B cell (primary cell): ENCODE data around the gene SP7. TPM values are rescaled to one million over a fixed set of nuclear protein-coding genes. Genes with fewer than 3 reads are reported as not detected.

Source experiments
- ATAC-seq: fragments of 200-7000 bp; cut with Tn5 transposase; one replicate; pipeline ENCODE4 v1.10.0; 2021; ENCODE audit warnings: low read depth, mild to moderate bottlenecking, moderate number of reproducible peaks, moderate library complexity
- CTCF ChIA-PET: fragments of 350-600 bp; sonication (Branson Sonifier 250); formaldehyde crosslinking; loops from one replicate; lab custom pipeline; 2021; ENCODE audit warnings: antibody characterized with exemption, inconsistent platforms; lab: Charles Lee
- POLR2A ChIA-PET: fragments of 350-600 bp; sonication (Branson Sonifier 250); formaldehyde crosslinking; loops from one replicate; lab custom pipeline; 2021; ENCODE audit warnings: antibody characterized with exemption; lab: Charles Lee
- DNase-seq: peaks from one replicate; pipeline ENCODE4 v3.0.0; 2013
- H2AFZ ChIP-seq: 2 replicates; pipeline ENCODE4 v1.6.1; 2012; ENCODE audit warnings: mild to moderate bottlenecking, low read depth, low read length; ENCODE audit not compliant: insufficient read depth, poor library complexity, severe bottlenecking
- H3K27ac ChIP-seq, 2 donors: 1 replicate in 1 of 2; 2 replicates in 1 of 2; pipeline ENCODE4 v1.5.1; 2012 to 2013; ENCODE audit warnings: low read length in 2 of 2, mild to moderate bottlenecking in 2 of 2, moderate library complexity in 1 of 2
- H3K27me3 ChIP-seq, 4 experiments: fragments of 200-600 bp in 1 of 4; sonication (generic) in 1 of 4; replicated peaks in 1 of 4; 1 replicate in 2 of 4; 2 replicates in 2 of 4; pipeline versions ENCODE4 v1.6.1 to v1.7.0; 2013 to 2016; ENCODE audit warnings: low read length in 3 of 4, mild to moderate bottlenecking in 2 of 4, mixed read lengths in 1 of 4, moderate library complexity in 1 of 4; ENCODE audit not compliant: insufficient read depth in 4 of 4, control insufficient read depth in 3 of 4; ENCODE audit errors: control extremely low read depth in 1 of 4
- H3K36me3 ChIP-seq, 2 experiments: replicated peaks in 1 of 2; 1 replicate in 1 of 2; 2 replicates in 1 of 2; pipeline versions ENCODE4 v1.6.1 to v1.7.1; 2013; ENCODE audit warnings: low read length in 1 of 2; ENCODE audit not compliant: insufficient read depth in 2 of 2, control insufficient read depth in 1 of 2; ENCODE audit errors: control extremely low read depth in 1 of 2, extremely low read depth in 1 of 2
- H3K4me1 ChIP-seq, 2 donors: fragments of 200-600 bp in 1 of 2; sonication (generic) in 1 of 2; 1 replicate in 1 of 2; 2 replicates in 1 of 2; pipeline versions ENCODE4 v1.5.1 to v1.6.1; 2013 to 2017; ENCODE audit warnings: low read length in 2 of 2; ENCODE audit not compliant: control insufficient read depth in 2 of 2, insufficient read depth in 2 of 2
- H3K4me2 ChIP-seq: replicated peaks from 2 replicates; pipeline ENCODE3; 2012; ENCODE audit warnings: mild to moderate bottlenecking, low read depth, low read length; ENCODE audit not compliant: poor library complexity, severe bottlenecking
- H3K4me3 ChIP-seq, 5 experiments: fragments of 200-600 bp in 1 of 5; sonication (generic) in 1 of 5; 1 replicate in 3 of 5; 2 replicates in 2 of 5; pipeline versions ENCODE4 v1.5.1 to v1.7.0; 2011 to 2016; ENCODE audit warnings: low read length in 4 of 5, mild to moderate bottlenecking in 4 of 5, low read depth in 2 of 5, control low read depth in 1 of 5, moderate library complexity in 1 of 5; ENCODE audit not compliant: insufficient read depth in 1 of 5; ENCODE audit errors: control extremely low read depth in 1 of 5, extremely low read depth in 1 of 5
- H3K79me2 ChIP-seq: fragments of 200-600 bp; sonication (generic); one replicate; pipeline ENCODE4 v1.6.0; 2016; ENCODE audit warnings: low read length; ENCODE audit not compliant: control insufficient read depth, insufficient read depth
- H3K9ac ChIP-seq: fragments of 200-600 bp; sonication (generic); 2 replicates; pipeline ENCODE4 v1.6.1; 2017; ENCODE audit warnings: mild to moderate bottlenecking, low read length, moderate library complexity
- H3K9me3 ChIP-seq, 3 donors: one replicate each; pipeline versions ENCODE4 v1.6.1 to v1.7.1; 2013; ENCODE audit warnings: low read length in 2 of 3; ENCODE audit not compliant: control insufficient read depth in 2 of 3, insufficient read depth in 1 of 3; ENCODE audit errors: control extremely low read depth in 1 of 3
- H4K20me1 ChIP-seq: 2 replicates; pipeline ENCODE4 v1.6.0; 2012; ENCODE audit warnings: mild to moderate bottlenecking, low read length; ENCODE audit not compliant: insufficient read depth, control insufficient read depth, poor library complexity, severe bottlenecking
- H3K27ac Mint-ChIP-seq: one replicate; pipeline ENCODE4 v1.8.0; 2021; ENCODE audit warnings: mixed read lengths
- H3K27me3 Mint-ChIP-seq: one replicate; pipeline ENCODE4 v1.8.0; 2021; ENCODE audit warnings: mixed read lengths
- H3K4me1 Mint-ChIP-seq: one replicate; pipeline ENCODE4 v1.8.0; 2021; ENCODE audit warnings: mixed read lengths
- H3K4me3 Mint-ChIP-seq: one replicate; pipeline ENCODE4 v1.8.0; 2021; ENCODE audit warnings: mixed read lengths
- H3K9me3 Mint-ChIP-seq: one replicate; pipeline ENCODE4 v1.8.0; 2022; ENCODE audit warnings: mixed read lengths; ENCODE audit not compliant: insufficient read depth
- CTCF ChIP-seq: fragments of 200-600 bp; IDR thresholded peaks from one replicate; pipeline ENCODE4 v1.8.0; 2022; ENCODE audit warnings: antibody characterized with exemption, mild to moderate bottlenecking
- EZH2 ChIP-seq: IDR thresholded peaks from 2 replicates; pipeline ENCODE4 v1.6.1; 2012; ENCODE audit warnings: borderline replicate concordance, low read depth, mild to moderate bottlenecking, moderate library complexity, low read length; ENCODE audit not compliant: insufficient read depth, poor library complexity, severe bottlenecking
- WGBS: methylation state at CpG from one replicate; pipeline ENCODE4 v1.1.5; 2013; ENCODE audit warnings: missing lambda C conversion rate; ENCODE audit not compliant: insufficient coverage; 5-methylcytosine and 5-hydroxymethylcytosine counted together
- intact Hi-C: fragments of 100-400 bp; cut with micrococcal nuclease; formaldehyde crosslinking; loops from one replicate; pipeline ENCODE4 v1.10.0; 2022
- polyA plus RNA-seq: library from polyadenylated mRNA; depleted of rRNA; stranded (reverse); fragments of >200 nt; gene quantifications from 2 replicates; pipeline ENCODE4 v1.2.3, GENCODE V29; 2012
- total RNA-seq, 2 donors: library from RNA; stranded (reverse); fragments of 120-200 nt in 1 of 2; gene quantifications; 1 replicate in 1 of 2; 2 replicates in 1 of 2; pipeline versions ENCODE4 v1.2.3 to v1.2.4, GENCODE V29; 2013 to 2022

SP7 gene
- total and polyA plus RNA-seq, 2 donors (not counting 1 experiment from before 2014, with no cell fraction given): 0.34 TPM; not detected in 1

- Histone ChIP-seq H3K9ac (peak overlapping the region; percentile 63), H3K4me1 (peaks cover 47 to 56% of the 10 kb centered on the region in 2 donors), H3K27ac (peak overlapping the region; percentile 30 to 61), H3K9me3 (no peaks in the 10 kb centered on the region), H2AFZ (no peak overlapping the region), H3K79me2 (peaks cover 62% of the 10 kb centered on the region), H4K20me1 (peaks cover 55% of the 10 kb centered on the region), H3K4me2 (peak overlapping the region; percentile 79), H3K27me3 (no peaks in the 10 kb centered on the region), H3K4me3 (peak overlapping the region in 1 of 5 experiments; percentile 67), H3K36me3 (peaks cover 15 to 31% of the 10 kb centered on the region in 2 experiments)
- intact Hi-C loops: no loop called here
- Mint-ChIP-seq H3K27ac (peak overlapping the region; percentile 80), H3K27me3 (no peaks in the 10 kb centered on the region), H3K9me3 (no peaks in the 10 kb centered on the region), H3K4me1 (peaks cover 44% of the 10 kb centered on the region), H3K4me3 (peak overlapping the region; percentile 88)
- TF ChIP-seq EZH2 (no peak), CTCF (peak; percentile 45)
- POLR2A ChIA-PET: interaction anchor here (1.0 to 1.2 kb wide), 2 partner anchors 30 to 119 kb away, joined by 3 to 6 read pairs; partner anchors contain the start of gene TARBP2
- WGBS: 52% methylated on average over 7 of the region's 9 CpGs
- ATAC-seq (no peak), DNase-seq (peak; percentile 64)
- CTCF ChIA-PET: interaction anchor here (0.6 to 7.9 kb wide), 13 partner anchors 8 to 61 kb away, joined by 3 to 132 read pairs (median 4); partner anchors contain the start of gene AAAS
Measured at GRCh38 chr12:53381731-53382630, 45.8 kb upstream of the SP7 start.
